HG03139 (cell line): ENCODE measurements around the gene GPN2.
"Not testable (repeated sequence)": the region's sequence is repeated elsewhere in the genome, so short reads cannot be mapped to it uniquely, and the experiment has no call there.

Experiments used
- ATAC-seq: cut with Tn5 transposase; IDR thresholded peaks from one replicate; pipeline ENCODE4 v1.9.1; 2021; ENCODE audit not compliant: unreplicated experiment

The GPN2 gene

DNA sequence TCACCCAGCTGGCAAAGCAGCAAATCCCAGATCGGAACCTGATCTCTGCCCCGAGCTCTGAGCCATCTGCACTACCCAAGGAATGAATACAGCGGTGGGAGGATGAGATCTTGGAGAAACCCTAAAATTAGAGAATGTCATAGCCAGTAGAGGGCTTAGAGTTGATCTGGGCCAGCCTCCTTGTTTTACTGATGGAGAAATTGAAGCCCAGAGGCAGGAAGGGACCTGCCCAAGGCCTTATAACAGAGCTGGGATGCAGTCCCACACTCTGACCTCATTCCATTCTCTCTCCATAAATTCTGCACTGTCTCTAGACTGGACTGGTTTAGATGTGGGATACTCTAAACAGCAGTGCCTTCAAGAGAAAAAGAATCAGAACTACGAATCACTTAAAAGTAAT is 31.9 kb downstream of the GPN2 start:
- no peak for ATAC-seq

DNA sequence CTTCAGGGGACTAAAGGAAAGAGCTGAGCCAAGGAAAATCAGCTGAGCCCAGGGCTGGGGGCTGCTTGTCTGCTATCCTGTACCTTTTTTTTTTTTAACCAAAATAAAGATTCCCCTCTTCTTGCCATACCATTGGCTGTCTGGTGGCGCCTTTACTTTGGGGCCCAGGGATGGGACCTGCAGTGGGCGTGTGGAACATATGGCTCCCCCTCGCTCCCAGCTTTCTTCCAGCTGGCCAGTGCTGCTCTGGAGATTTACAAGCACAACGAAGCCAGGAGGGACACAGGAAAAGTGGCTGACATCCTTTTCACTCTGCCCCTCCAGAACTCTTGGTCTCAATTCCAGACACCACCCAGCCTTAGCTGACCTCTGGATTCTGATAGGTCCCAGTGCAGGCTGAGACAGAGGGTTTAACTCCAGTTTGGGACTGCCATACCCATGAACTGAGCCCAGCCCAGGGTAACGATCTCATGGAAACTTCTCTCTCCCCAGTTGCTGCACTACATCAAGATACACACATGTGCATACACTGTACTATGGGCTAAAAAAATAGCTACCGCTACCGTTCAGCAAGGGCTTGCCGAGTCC is 32.5 kb downstream of the GPN2 start:
- no peak for ATAC-seq

DNA sequence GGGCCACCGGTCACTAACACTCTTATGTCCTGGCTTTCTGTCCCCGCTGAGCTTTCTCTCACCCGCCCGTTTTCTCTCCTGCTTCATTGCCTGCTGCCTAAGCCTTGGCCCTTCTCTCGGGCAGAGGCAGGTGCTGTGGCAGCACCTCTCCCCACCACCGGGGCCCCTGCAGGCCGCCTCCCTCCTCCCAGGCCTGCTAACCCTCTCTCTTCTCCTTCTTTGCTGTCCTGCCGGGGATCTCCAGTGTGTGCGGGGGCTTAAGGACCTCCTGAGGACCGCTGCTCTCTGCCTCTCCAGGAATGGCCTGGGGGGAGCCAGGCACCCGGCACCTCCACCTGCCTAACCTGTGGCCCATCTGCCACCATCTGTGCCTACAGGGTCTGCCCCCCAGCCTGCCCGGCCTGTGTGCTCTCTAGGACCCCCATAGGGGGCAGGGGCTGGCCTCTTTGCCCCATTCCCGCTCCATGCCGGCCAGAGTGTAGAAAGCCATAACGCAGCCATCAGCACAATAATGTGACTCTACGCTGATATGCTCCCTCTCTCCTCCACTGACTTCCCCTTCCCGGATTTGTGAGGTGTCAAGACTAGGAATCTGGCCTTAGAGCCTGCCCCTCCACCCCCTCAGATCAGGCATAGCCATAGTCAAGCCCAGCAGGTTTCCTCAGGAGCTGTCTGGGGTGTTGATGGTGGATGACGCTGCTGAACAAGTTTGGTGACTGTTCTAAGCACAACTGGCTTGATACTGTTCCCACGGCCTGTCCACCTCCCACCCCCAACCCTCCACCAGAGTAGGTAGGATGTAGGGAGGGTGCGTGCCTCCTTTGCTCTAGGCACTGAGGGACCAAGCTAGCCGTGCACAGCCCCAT is 33.2 kb downstream of the GPN2 start:
- ATAC-seq, result no peak

DNA sequence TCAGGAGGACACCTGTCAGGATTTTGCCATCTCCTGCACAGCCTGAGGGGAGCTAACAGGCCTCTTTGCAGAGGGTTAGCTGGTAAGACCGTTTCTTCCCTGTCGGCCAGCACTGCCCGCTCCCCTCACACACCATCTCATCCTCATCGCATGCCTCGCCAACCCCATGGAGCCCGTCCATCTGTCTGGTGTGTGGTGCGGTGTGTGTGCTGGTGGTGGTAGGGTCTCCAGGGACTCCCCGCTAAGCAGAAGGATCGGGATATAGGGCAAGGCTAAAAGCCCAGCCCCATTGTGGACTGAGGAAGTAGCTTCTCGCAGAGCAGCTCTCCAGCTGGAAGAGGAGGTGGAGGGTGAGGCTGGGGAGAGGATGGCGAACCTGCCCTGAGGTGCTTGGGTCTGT is 33.9 kb downstream of the GPN2 start:
- ATAC-seq, result no peak

DNA sequence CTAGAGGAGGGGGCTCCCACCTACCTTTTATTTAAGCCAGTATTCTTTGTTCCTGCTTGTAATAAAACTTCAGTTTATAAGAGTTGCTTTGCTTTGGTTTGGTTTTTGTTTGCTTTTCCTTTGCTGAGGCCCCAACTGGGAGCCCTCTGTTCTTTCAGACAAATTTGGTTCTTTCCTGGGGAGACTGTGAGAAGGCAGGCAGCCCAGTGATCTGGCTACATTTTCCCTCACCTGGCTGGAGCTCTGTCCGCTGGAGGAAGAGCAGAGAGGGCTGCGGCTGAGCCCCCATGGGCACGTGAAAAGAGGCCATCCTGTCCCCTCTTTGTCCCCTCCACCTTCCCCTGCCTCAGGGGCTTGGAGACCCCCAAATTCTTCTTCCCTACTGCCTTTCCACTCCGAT is 34.4 kb downstream of the GPN2 start:
- ATAC-seq, result no peak

DNA sequence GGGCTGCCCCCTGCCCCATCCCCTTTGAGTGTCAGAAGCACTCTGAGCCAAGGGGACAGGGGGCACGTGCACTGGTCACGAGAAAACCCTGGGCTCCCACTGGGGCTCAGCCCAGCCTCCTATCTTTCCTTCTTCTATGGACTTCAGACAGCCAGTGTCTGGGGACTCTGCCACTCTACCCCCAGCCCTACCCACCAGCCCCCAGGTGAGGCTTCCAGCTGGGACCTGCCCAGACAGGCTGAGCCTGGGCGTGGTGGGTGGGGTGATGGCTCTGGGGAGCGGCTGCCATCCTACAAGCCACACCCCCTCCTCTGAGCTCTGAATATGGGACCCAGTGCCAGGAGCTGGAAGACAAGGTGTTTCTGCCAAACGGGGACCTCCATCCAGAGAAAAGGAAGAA is 35.2 kb downstream of the GPN2 start:
- ATAC-seq, result no peak

DNA sequence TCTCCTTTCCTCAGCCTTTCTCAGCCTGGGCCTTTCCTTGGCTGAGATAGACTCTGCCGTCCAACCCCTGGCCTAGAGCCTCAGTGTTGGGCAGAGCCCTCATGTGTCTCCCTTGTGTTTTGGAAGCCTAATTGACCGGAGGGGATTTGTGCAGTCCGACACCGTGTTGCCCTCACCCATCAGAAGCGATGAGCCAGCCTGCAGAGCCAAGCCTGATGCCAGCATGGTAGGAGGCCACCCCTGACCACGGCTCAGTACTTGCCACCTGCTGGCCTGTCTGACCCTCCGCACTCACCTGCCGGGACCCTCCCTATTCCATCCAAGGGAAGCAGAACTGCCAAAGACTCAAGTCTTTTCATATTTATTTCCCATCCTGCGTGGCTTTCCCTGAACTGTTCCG is 36.5 kb downstream of the GPN2 start:
- no peak for ATAC-seq

DNA sequence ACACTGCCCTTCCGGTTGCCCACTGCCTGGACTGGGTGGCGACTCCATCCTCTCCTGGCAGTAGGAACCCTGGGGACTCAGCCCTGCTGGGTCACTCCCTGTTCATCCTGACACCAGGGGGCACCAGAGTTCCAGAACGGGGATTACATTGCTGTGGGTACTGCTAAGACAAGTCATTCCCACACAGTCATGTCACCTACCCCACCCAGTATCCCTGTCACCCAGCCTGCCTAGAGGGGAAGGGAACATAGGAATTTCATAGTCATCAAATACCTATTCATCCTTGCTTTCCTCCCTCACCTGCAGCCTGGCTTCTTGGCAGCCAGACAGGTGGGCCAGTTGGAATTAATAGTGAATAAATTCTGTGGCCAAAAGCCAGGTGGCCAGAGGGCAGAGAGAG is 36.9 kb downstream of the GPN2 start:
- ATAC-seq, result no peak

DNA sequence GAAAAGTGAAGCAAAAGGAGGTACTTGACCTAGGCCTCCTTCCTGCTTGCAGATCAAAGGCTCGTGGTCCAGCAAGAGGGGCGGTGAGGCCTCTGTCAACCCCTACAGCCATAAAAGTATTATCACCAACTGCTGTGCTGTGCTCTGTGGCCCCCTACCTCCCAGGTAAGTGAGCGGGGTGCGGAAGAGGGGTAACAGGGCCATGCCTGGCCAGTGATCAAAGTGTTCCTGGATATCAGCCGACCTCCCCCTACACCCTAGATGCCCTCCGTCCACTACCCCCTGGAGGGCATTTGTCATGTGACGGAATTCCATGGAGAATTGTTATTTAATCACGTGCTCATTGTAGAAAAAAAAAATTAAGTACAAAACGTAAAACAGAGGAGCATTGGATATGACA is 37.4 kb downstream of the GPN2 start:
- ATAC-seq, result no peak

DNA sequence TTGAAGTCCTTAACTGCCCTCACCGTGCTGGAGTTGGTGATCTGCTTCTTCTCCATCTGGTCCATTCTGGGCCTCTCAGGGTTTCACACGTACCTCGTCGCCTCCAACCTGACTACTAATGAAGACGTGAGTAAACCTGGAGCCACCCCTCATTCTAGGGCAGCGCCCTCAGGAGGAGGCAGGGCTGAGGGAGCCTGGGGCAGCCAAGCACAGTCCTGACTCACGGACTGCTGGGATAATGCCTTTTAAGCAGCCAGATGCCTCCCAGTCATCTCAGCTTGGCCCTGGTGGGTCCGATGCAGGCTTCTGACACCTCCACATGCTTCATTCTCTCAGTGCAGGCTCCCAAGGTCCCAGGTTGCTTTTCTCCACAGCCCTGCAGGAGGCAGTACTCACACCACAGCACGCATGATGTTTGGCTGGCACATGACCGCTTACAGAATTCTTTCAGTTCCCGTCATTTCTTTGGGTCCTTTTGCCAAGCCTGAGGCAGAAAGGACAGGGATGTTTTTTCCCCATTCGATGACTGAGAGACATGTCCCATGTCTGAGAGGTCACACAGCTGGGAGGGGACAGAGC is 38.9 kb downstream of the GPN2 start:
- ATAC-seq, result no peak

DNA sequence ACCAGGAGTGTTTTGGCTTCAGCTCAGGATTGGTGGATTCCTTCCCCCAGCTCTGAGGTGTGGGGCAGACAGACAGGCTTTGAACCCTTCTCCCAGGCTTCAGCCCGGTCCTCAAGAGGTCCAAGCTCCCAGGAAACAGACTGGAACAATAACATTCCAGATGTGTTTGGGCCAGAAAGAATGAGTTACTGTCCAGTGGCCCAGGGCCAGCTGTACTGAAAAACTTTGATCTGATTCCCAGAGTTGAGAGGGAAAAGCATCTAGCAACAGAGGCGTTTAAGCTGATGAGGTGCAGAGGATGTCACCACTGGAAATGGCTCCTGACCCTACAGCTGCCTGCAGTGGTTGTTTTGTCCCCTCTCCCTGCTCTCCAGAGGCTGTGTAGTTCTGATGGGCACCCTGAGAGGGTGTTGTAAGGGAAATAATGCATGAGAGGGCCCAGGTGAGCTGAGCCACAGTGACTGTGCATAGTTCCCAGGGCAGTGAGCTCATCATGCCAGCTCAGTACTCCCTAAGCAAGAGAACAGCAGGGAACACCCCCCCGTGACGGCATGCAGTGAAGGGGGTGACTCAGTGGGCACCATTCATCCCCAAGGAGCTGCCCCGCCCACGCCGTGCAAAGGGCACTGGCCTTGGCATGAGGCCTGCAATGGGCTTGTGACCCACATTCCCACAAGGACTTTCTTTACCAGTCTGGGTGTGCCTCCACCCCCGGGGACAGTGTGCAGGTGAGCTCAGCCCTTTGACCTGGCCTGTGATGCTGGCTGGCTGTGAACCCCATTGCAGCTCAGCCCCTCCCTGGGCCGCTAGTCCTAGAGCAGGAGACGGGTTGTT is 40.9 kb downstream of the GPN2 start:
- no peak for ATAC-seq

DNA sequence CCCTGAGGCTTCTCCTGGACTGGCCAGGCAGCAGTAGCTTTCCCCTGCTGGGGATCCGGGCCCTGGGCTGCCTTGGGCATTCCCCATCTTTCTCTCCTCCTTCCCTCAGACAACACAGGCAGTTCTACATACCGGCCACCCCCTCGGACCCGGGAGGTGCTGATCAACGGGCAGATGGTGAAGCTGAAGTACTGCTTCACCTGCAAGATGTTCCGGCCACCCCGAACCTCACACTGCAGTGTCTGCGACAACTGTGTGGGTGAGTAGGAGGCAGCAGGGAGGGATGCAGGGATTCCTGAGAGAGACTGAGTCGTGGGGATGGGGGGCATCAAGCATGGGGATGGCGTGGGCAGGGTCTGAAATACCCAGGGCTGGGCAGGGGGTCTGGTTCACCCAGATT is 41.6 kb downstream of the GPN2 start:
- ATAC-seq, result no peak

DNA sequence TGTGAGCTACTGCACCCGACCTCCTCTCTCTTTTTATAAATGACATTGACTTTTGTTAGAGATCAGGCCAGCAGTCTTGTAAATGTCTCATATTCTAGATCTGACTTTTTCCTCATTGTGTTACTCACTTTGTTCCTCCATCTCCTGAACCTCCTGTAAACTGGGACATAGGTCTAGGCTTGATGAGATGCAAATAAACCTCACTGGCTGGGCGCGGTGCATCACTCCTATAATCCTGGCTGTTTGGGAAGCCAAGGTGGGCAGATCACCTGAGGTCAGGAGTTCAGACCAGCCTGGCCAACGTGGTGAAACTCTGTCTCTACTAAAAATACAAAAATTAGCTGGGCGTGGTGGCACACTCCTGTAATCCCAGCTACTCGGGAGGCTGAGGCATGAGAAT is 42.3 kb downstream of the GPN2 start:
- ATAC-seq, result not testable (repeated sequence)

DNA sequence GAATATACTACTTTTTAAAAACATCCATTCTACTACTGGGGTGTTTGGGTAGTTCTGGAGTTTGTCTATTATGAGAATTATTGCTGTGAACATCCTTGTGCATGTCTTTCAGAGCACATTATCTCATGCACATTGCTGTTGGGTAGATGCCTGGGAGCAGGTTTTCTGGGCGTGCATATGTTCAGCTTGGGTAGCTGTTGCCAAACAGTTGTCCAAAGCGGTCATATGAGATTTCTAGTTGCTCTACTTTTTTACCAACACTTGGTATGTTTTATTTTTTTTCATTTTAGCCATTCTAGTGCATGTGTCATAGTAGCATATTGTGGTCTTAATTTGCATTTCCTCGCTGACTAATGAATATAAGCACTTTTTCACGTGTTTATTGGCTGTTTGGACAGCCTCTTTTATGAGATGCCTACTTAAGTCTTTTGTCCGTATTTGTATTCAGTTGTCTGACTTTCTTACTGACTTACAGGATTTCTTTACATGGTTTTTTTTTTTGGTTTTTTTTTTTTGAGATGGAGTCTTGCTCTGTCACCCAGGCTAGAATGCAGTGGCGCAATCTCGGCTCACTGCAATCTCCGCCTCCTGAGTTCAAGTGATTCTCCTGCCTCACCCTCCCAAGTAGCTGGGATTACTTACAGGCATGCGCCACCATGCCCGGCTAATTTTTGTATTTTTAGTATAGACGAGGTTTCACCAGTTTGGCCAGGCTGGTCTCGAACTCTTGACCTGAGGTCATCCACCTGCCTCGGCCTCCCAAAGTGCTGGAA is 45.5 kb downstream of the GPN2 start:
- ATAC-seq, result no peak

DNA sequence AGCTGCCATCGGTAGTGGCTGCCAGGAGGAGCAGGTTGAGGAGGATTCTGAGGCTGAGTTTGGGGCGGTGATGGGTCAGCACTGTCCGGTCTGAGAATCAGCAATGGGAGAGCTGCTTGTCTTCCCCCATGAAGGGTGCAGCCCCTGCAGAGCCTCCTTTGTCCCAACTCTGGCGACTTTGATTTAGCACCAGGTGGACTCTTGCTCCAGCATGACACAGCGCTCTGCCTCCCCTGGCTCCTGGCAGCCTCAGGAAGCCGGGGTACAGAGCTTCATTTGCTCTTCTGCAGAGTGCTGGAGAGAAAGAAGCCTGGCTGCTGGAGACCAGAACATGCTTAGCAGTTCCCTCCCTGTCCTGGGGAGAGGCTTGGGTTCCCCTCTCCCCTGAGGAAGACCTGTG is 50.3 kb downstream of the GPN2 start:
- ATAC-seq, result no peak

DNA sequence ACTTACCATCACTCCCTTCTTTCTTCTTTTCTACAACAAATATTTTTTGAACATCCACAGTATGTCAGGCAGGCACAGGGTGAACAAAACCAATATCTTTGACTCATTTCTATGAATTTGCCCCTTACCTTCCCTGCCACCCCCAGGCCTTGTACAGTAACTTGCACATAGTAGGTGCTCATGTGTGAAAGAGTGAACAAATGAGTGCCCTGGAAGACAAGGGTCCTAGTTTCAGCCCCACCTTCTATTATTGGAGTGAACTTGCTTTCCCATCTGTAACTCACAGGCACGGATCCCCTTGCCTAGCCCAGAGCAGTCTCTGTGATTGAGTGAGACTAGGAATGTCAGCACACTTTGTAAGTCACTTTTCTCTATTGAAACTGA is 50.8 kb downstream of the GPN2 start:
- no peak for ATAC-seq

DNA sequence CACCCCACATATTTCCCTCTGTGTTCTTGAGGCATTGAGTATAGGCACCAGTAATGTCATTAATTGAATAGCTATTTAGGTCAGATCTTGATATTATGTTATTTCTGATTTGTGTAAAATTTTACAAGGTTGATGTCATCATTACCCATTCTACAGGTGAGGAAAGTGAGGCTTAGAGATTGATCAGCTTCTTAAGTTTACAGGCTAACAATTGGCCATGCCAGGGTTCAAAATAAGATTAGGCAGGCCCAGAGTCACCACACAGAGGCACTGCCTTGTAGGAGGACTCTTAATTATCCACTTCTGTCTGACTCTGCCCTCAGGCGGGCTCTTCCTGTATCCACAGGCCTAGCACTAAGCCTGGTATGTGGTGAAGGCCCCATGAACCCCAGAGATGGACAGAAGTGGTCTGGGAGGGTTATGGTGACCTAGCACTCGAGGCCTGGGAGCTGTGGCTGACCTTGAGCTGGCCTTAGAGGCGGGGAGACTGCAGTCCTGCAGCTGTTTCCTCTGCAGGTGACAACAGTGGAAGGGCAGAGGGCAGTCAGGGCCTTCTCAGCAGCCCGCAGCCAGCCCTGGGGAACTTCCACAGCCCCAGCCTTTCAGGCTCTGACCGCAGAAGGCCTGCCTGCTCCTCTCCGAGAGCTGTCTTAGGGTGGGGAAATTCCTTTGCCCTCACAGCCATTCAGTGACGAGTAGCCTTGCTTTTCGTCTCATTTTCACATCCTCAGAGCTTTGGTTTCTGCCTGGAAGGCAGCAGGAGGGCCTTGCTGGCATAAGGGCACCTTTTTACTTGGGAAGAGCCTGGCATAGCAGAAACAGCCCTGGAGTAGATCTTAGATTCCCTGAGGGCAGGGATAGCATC is 51.4 kb downstream of the GPN2 start:
- peak; percentile 78 for ATAC-seq

DNA sequence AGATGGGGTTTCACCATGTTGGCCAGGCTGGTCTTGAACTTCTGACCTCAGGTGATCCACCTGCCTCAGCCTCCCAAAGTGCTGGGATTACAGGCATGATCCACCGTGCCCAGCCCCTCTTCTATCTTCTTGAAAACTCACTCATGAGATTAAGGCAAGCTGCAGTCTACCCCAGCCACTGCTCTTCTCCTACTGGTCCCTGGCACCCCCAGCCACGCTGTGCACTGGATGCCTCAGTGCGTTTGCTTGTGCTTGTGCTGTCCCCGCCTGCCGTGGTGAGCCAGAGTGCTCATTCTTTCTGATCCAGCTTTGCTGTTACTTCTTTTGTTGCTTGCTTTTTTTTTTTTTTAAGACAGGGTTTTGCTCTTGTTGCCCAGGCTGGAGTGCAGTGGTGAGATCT is 52.4 kb downstream of the GPN2 start:
- ATAC-seq, result not testable (repeated sequence)

DNA sequence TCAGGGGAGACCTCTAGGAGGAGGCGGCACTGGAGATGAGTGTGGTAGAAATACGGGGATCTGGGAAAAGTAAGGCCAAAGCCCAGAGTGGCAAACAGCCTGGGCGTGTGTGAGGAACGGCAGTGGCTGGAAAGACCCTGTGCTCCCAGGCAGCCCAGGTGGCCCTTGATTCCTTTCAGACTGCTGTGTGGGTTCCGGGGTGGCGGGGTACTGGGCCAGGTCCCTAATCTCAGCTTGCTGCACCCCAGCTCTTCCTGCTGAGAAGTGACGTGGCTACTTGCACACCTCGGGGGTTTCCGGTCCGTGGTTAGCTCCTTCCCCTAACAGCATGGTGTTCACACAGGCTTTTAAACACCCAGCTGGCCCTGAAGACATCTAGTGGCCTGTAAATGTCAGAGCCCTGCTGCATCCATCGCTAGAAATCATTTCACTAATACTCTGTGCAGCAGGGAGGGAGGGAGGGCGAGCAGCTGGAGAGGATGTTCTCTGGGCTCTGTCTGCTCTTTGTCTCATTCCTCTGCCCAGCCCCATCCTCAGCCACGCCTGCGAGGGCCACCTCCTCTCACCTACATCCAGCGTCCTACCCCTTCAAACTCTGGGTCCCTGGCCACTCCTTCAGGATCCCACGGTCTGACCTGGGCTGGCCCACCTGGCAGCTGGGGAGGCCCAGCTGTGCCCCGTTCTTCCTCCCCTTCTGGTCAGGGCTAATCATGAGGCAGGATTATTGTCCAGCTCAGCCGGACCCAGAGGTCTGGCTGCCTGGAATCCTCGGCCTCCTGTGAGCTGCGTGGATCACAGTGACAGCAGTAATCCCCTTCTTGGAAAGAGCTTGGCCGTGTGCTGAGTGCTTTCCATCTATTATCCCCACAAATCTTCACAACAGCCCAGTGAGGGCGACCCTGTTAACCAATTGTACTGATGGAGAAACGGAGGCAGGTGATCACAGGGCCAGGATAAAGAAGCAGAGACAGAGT is 56.4 kb downstream of the GPN2 start:
- ATAC-seq, result peak; percentile 69
